Tibial nerve (tissue), 4 donors: Measurements from ENCODE around the gene POLA1.

Source experiments
- CTCF ChIP-seq, 5 experiments: fragments of 200-600 bp in 3 of 5; fragments of 450-650 bp in 2 of 5; sonication (generic) in 3 of 5; IDR thresholded peaks; one replicate each; pipeline ENCODE4 v1.5.1; 2016 to 2019; ENCODE audit warnings: antibody characterized with exemption in 5 of 5, mild to moderate bottlenecking in 3 of 5, moderate library complexity in 2 of 5
- EP300 ChIP-seq, 2 donors: sonication (generic); formaldehyde crosslinking; IDR thresholded peaks; one replicate each; pipeline ENCODE4 v1.6.1; 2017; ENCODE audit warnings: antibody characterized with exemption in 2 of 2, mild to moderate bottlenecking in 1 of 2
- POLR2A ChIP-seq, 2 donors: fragments of 450-650 bp; IDR thresholded peaks; one replicate each; pipeline ENCODE4 v1.6.1; 2017; ENCODE audit warnings: antibody characterized with exemption in 2 of 2, mild to moderate bottlenecking in 2 of 2, moderate library complexity in 2 of 2

GRCh38 chrX:24684048-24684447, 9.7 kb upstream of the POLA1 start:
- TF ChIP-seq POLR2A (IDR thresholded peaks at IDR 0.05) (no peak), CTCF (IDR thresholded peaks at IDR 0.05) (no peak), EP300 (IDR thresholded peaks at IDR 0.05) (no peak)
